GM12892 (cell line): Measurements from ENCODE around the gene RPL5.

Source experiments
- POLR2A ChIP-seq: IDR thresholded peaks from 2 replicates; pipeline ENCODE4 v1.6.1; 2011; ENCODE audit warnings: low read depth, low read length, control low read depth
- POLR2AphosphoS5 ChIP-seq: IDR thresholded peaks from 2 replicates; pipeline ENCODE4 v1.6.1; 2011; ENCODE audit warnings: low read depth, low read length, control low read depth
- TAF1 ChIP-seq: IDR thresholded peaks from 2 replicates; pipeline ENCODE4 v1.6.1; 2011; ENCODE audit warnings: low read depth, mild to moderate bottlenecking, control low read depth, low read length, borderline replicate concordance

- no peak; the same call in 1 of the 2 replicates for TF ChIP-seq POLR2A
- TF ChIP-seq POLR2AphosphoS5, result no peak
- TF ChIP-seq TAF1, result no peak
Measured at GRCh38 chr1:92784639-92785500, 47.0 kb upstream of the RPL5 start, which contains the start of gene EVI5.
